HG03108 (cell line): ENCODE measurements around the gene KCNN1.
A peak's percentile ranks its signal among the peaks of the same experiment; 100 is the strongest.
"Not testable (repeated sequence)": the region's sequence is repeated elsewhere in the genome, so short reads cannot be mapped to it uniquely, and the experiment has no call there.

Experiments used
- ATAC-seq: cut with Tn5 transposase; IDR thresholded peaks from one replicate; pipeline ENCODE4 v1.9.1; 2021; ENCODE audit warnings: moderate library complexity; ENCODE audit not compliant: unreplicated experiment

KCNN1 gene

DNA sequence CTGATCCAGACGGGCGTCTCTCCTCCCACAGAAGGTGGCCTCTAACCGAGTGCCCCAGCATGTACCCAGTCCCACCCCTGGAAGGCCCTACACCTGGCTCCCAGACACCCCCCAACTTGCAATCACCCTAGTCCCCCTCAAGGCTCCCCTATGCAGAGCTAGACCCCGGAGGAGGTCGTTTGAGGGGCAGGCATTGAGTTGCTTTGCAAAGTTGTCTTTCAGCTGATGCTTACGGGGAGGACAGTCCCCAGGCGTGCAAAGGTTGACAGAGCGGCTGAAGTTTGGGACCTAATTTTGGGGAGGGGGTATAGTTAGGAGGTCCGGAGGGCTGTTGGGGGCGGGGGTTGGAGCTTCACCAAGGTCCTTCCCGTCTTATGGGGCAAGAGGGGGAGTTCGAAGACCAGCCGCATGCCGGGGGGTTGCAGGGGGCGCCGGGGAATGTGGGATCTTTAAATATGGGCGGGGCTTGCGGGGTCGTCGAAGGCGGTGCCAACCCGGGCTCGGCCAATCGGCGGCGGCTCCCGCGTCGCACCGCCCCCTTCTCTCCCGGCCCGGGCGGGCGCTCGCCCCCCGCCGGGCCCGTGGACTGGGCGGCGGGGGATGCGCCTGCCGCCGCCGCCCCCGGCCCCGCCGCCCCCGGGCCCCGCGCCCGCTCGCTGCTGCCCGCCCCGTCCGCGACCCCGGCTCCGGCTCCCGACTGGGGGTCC lies at the start of gene KCNN1:
KCNN1 (plus strand) TSS at position 558 of the 707 bp plus-strand sequence. CDS start 6,782 bp downstream, outside the sequence.
- ATAC-seq, result no peak

DNA sequence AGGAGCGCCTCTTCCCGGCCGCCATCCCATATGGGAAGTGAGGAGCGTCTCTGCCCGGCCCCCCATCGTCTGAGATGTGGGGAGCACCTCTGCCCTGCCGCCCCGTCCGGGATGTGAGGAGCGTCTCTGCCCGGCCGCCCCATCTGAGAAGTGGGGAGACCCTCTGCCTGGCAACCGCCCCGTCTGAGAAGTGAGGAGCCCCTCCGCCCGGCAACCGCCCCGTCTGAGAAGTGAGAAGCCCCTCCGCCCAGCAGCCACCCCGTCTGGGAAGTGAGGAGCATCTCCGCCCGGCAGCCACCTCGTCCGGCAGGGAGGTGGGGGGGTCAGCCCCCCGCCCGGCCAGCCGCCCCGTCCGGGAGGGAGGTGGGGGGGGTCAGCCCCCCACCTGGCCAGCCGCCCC lies 48.8 kb upstream of the KCNN1 start:
- ATAC-seq, result not testable (repeated sequence)

DNA sequence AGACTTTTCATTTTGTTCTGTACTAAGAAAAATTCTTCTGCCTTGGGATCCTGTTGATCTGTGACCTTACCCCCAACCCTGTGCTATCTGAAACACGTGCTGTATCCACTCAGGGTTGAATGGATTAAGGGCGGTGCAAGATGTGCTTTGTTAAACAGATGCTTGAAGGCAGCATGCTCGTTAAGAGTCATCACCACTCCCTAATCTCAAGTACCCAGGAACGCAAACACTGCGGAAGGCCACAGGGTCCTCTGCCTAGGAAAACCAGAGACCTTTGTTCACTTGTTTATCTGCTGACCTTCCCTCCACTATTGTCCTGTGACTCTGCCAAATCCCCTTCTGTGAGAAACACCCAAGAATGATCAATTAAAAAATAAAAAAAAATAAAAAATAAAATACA lies 47.8 kb upstream of the KCNN1 start:
- ATAC-seq, result not testable (repeated sequence)

DNA sequence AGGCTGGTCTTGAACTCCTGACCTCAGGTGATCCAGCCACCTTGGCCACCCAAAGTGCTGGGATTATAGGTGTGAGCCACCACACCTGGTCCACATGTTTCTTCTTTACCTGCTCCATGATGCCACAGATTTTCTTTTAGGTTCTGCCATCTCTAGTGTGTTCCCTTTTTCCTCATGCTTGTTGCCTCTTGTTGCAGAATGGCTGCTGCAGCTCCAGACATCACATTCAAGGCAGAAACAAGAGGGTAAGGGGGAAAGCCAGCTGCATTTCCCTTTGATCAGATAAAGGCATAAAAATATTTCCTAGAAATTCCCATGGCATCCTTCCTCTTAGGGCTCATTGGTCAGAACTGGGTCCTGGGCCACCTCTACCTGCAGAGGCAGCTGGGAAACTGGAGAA lies 46.4 kb upstream of the KCNN1 start:
- ATAC-seq, result no peak

DNA sequence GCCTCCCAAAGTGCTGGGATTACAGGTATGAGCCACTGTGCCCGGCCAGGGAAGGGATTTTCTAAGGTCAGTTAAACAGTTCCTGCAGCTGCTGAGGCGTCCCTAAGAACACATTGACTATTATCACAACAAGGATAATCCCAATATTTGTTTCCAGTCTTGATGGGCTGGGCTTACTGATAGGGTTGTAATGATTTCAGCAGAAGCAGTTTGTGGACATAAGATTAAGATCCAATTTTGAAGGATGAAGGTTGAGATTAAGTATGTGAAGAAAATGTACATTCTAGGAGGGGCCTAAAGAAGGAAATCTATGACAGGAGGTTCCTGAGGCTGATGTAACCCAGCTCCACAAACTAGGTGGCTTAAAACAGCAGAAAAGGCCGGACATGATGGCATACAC lies 44.8 kb upstream of the KCNN1 start:
- ATAC-seq, result no peak

DNA sequence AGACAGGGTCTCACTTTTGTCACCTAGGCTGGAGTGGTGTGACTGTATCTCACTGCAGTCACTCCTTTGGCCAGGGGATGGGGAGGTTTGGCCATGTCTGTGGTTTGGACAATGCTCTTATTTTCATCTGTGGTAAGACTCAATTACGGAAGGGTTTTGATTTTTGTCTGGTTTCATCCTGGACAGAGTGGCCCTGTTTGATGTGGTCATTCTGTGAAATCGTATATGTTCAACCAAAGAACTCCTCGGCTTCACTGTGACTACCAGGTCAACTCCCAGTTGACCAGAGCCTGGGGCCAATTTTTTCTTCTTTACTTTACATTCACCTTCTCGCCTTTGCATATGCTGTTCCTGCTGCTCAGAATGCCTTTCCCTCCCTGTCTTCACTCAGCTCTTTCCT lies 40.9 kb upstream of the KCNN1 start:
- no peak for ATAC-seq

DNA sequence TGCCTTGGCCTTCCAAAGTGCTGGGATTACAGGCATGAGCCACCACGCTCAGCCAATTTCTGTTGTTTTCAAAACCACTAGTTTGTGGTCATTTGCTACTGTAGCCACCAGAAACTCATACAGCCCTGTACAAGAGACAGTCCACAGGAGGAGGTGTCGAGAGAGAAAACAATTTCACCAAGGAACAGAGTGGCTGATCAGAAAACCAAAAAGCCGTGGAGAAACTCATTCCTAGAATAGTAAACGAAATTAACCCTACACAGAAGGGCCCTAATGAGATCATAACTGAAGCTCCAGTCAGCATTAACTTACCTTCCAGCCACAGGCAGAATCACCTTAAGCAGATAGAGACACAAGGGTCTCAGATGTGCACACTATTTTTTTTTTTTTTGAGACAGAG lies 37.9 kb upstream of the KCNN1 start:
- ATAC-seq, result no peak

DNA sequence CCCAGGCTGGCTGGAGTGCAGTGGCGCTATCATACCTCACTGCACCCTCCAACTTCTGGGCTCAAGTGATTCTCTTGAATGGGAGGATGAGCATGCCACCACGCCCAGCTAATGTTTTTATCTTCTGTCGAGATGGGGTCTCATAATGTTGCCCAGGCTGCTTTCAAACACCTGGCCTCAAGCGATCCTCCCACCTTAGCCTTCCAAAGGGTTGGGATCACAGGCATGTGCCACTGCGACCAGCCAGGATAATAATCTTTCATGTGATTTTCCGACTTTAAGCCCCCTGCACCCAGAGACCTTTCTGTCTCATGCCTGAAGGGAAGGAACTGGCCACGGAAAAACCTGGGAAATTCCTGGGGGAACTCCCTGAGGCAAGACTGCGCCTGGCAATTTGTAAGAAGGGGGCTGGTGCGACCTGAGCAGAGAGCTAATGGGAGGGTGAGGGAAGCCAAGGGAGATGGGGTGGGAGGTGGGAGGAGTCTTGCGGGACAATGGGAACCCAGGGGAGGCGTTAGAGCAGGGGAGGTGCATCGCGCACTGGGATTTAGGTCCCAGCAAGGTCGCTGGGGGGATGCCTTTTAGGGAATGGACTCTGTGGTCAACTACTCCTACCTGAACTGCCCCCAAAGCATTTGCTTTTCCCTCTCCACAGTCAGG lies 35.2 kb upstream of the KCNN1 start:
- ATAC-seq, result no peak

DNA sequence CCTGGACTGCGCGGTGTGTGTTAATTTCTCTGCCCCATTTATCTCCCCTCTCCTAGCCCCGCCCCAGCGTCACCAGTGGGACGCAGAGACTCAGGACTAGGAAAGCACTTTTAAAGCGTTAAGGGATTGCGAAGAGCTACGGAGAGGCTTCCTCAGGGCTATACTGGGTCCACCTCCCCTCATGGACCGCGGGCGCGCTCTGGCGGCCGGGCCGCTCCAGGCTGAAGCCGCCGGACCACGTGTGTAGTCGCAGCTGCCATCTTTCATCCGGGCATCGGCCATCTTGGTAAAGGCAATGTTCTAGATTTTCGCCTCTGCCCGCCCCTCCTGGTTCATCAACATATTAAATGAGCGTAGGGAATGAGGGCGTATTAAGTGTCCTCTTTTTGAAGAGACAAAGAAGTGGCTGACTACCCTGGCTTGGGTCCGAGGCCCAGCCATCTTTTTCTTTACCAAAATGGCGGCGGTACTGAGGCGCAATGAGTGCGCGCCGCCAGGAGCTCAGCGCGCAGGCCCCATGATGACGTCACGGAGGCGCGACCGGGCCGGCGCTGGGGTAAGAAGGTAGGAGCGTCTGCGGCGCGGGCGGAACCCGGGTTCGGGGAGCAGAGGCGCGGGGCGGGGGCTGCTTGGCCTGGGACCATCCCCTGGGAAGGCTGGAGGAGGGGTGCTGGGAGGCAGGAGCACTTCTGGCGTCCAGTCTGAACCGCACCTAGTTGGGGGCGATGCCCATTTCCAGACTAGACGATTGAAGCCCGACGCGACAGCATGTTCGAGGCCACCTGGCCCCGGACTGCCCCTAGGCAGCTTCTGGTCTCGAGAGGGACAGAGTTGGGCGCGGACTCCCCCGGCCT lies 34.2 kb upstream of the KCNN1 start, which contains the start of gene CCDC124:
CCDC124 (plus strand) TSS at position 531 of the 854 bp plus-strand sequence. CDS start 3,406 bp downstream, outside the sequence.
- peak; percentile 69 for ATAC-seq

DNA sequence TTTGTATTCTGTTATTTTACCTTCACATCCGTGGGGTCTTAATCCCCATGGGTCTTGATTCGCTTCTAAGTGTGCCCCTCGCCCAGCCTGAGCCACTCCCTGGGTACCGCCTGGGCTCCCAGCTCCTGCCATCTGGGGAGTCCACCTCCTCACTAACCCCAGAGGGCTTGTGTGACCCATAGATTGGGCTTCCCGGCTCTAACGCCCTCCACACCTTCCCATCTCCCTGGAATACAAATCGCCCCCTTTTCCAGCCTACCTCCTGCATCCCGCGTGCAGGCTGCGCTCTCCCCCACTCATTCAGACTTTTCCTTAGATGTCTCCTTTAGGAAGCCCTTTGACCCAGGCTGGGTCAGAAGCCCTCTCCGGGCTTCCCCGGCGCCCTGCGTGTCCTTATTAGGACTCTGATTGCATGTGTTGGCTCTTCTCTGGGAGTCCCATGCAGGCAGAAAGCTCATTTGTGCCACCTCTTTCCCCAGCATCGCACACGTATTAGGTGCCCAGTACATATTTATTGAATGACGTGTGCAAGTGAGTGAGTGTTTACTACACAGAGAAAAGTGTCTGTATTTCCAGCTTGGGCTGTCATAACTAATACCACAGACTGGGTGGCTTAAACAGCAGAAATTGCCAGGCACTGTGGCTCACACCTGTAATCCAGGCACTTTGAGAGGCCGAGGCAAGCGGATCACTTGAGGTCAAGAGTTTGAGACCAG lies 33.3 kb upstream of the KCNN1 start:
- ATAC-seq, result no peak

DNA sequence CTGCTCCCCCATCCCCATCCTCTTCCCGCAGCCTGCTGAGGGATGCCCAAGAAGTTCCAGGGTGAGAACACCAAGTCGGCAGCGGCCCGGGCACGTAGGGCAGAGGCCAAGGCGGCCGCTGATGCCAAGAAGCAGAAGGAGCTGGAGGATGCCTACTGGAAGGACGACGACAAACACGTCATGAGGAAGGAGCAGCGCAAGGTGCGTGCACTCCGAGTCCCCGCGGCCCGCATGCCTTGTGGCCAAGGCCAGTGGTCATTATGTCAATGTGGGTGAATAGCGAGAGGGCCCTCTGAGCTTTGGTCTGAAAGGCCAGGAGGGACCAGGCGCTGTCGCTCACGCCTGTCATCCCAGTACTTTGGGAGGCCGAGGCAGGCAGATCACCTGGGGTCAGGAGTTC lies 30.5 kb upstream of the KCNN1 start:
- no peak for ATAC-seq

DNA sequence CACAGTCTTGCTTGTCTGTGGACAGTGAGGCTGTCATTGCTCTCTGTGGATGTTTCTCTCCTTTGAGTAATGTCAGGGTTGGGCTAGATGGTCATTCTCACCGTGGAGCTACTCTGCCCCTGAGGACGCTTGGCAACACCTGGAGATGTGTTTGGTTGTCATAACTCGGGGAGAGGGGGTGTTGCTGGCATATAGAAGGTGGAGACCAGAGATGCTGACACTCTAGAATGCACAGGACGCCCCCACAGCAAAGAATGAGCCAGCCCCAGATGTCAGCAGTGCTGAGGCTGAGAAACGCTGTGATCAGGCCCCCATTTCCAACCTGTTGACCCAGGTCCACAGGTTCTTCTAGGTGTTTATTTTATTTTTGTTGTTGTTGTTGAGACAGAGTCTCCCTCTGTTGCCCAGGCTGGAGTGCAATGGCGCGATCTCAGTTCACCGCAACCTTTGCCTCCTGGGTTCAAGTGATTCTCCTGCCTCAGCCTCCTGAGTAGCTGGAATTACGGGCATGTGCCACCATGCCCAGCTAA lies 29.5 kb upstream of the KCNN1 start:
- ATAC-seq, result no peak

DNA sequence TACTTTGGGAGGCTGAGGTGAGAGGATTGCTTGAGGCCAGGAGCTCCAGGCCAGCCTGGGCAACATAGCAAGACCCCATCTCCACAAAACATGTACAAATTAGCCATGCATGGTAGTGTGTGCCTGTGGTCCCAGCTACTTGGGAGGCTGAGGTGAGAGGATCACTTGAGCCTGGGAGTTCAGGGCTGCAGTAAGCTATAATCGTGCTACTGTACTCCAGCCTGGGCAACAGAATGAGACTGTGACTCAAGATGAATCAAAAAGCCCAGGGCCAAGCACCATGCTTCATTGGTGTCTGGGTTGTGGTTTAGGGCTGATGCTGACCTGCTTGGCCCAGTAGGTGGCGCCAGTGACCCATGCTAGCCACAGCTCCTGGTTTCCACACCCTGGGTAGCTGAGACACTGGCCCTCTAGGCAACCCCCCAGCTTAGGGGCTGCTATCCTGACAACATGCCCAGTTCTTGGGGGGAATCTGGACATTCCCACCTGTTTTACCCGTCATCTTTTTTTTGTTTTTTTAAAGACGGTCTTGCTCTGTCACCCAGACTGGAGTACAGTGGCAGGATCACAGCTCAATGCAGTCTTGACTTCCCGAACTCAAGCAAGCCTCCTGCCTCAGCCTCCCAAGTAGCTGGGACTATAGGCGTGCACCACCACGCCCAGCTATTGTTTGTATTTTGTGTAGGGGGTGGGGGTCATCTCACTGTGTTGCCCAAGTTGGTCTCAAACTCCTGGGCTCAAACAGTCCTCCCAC lies 28.6 kb upstream of the KCNN1 start:
- no peak for ATAC-seq

DNA sequence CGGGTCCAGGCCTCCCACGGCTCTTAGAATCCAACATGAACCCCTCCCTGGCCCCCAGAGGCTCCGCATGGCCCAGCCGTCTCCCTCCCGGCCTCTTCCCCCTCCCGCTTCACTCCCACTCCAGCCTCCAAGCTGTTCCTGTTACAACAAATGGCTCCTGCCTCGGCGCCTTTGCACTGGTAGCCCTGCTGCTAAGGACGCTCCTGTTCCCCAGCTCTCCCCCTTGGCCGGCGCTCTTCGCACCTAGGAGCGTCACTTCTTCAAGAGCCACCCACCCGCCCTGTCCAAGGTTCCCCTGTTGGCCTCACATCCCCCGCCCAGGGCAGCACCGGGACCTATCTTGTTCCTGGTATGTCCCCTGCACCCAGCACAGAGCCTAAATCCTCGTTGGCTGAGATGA lies 24.7 kb upstream of the KCNN1 start:
- no peak for ATAC-seq

DNA sequence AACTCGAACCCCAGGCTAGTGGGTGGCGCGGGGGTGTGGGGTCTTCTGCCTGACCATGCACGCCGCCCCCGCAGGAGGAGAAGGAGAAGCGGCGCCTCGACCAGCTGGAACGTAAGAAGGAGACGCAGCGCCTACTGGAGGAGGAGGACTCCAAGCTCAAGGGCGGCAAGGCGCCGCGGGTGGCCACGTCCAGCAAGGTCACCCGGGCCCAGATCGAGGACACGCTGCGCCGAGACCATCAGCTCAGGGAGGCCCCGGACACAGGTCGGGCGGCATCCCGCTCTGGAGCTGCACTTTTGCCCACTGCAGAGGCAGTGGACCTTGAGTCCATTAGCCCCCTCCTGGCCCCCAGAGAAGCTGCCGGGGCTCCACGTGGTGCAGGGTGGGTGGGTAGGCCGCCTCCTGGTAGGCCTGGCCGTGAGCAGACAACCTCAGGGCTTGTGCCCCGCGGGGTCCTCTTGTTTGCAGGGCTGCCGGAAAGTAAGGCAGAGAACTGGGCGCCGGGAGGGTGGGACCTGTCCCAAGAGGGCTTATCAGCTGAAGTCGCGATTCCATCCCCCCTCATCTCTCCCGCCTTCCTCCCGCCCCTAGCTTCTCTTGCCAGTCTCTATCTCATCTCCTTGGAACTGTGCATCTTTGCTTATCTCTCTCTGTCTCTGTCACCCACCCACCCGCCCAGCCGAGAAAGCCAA lies 24.2 kb upstream of the KCNN1 start:
- ATAC-seq, result no peak

DNA sequence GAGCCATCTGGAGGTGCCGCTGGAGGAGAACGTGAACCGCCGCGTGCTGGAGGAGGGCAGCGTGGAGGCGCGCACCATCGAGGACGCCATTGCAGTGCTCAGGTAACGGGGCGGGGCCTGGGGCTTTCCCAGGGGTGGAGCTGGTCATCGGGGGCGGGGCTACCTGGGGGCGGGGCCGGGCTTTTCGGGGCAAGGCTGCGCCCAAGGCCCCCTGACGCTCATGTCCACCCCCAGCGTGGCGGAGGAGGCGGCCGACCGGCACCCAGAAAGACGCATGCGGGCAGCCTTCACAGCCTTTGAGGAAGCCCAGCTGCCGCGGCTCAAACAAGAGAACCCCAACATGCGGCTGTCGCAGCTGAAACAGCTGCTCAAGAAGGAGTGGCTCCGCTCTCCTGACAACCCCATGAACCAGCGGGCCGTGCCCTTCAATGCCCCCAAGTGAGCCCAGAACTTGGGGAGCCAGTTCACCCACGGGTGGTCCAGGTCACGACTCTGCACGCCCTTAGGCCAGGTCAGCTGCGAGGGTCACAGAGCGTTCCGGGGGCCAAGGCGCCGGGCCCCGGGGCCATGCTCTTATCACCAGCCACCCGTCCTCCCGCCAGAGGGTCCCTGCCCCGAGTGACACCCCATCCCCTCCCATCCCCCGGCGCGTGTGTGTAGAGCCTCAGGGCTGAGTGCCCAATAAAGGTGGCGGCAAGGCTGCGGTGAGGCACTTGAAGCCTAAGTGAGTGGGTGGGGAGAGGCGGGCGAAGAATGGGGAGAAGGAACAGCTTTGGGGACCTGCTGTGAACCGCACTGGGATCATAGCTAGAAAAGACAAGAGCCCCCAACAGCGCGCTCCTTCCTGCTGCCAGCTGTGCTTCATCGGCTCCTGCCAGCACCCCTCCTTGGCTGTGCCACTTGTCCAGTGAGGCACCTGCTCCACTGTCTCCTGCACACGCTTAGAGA lies 23.4 kb upstream of the KCNN1 start:
- no peak for ATAC-seq

DNA sequence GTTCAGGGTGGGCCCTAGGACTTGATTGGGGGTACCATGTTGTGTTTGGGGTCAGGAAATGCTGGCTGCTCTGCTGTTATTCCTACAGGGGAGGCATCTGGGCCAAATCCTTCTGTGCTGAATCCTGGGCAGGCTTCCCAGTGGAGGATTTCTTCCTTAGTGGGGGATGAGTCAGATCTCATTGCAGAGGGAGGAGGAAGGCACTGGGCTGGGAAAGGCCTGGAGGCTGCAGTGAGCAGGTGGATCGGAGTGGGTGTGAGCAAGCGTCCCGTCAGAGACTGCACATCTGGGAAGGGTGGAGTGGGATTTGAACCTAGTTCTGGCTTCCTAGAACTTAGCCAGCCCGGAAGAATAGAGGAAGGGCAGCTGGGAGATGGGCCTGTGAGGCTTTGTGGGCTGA lies 22.6 kb upstream of the KCNN1 start:
- no peak for ATAC-seq
